IPS-18a (cell line): ENCODE measurements around the gene TDRD12.

Experiments used
- H3K27ac ChIP-seq: one replicate; pipeline ENCODE4 v1.5.1; 2013; ENCODE audit warnings: low read length
- H3K27me3 ChIP-seq: one replicate; pipeline ENCODE4 v1.6.1; 2013; ENCODE audit warnings: mild to moderate bottlenecking, low read length; ENCODE audit not compliant: control insufficient read depth, insufficient read depth
- H3K36me3 ChIP-seq: one replicate; pipeline ENCODE4 v1.6.1; 2013; ENCODE audit warnings: low read depth, low read length; ENCODE audit not compliant: control insufficient read depth
- H3K4me1 ChIP-seq: one replicate; pipeline ENCODE4 v1.6.1; 2013; ENCODE audit warnings: low read depth, low read length; ENCODE audit not compliant: control insufficient read depth
- H3K4me3 ChIP-seq: one replicate; pipeline ENCODE4 v1.5.1; 2013; ENCODE audit warnings: low read length
- H3K9ac ChIP-seq: one replicate; pipeline ENCODE4 v1.6.1; 2013; ENCODE audit warnings: mild to moderate bottlenecking, low read length, moderate library complexity
- H3K9me3 ChIP-seq: one replicate; pipeline ENCODE4 v1.6.1; 2013; ENCODE audit warnings: low read depth, low read length; ENCODE audit not compliant: control insufficient read depth

The TDRD12 gene

GRCh38 chr19:32814624-32815023 lies 95.1 kb downstream of the TDRD12 start:
- Histone ChIP-seq H3K4me3 (no peak overlapping the region), H3K36me3 (no peaks in the 10 kb centered on the region), H3K27me3 (no peaks in the 10 kb centered on the region), H3K9me3 (no peaks in the 10 kb centered on the region), H3K4me1 (peaks cover 10% of the 10 kb centered on the region), H3K9ac (no peak overlapping the region), H3K27ac (no peak overlapping the region)

GRCh38 chr19:32816555-32817099 lies 97.1 kb downstream of the TDRD12 start:
- Histone ChIP-seq H3K4me1 (peaks cover 10% of the 10 kb centered on the region), H3K36me3 (no peaks in the 10 kb centered on the region), H3K27me3 (no peaks in the 10 kb centered on the region), H3K4me3 (no peak overlapping the region), H3K27ac (no peak overlapping the region), H3K9ac (no peak overlapping the region), H3K9me3 (no peaks in the 10 kb centered on the region)

- Histone ChIP-seq H3K36me3 (no peaks in the 10 kb centered on the region), H3K9me3 (no peaks in the 10 kb centered on the region), H3K4me3 (no peak overlapping the region), H3K9ac (no peak overlapping the region), H3K27ac (no peak overlapping the region), H3K27me3 (no peaks in the 10 kb centered on the region), H3K4me1 (peaks cover 10% of the 10 kb centered on the region)
Observed at GRCh38 chr19:32817569-32818476, 98.3 kb downstream of the TDRD12 start.

- H3K27ac ChIP-seq: no peak overlapping the region
- peaks cover 10% of the 10 kb centered on the region for H3K4me1 ChIP-seq
- H3K36me3 ChIP-seq: no peaks in the 10 kb centered on the region
Observed at GRCh38 chr19:32818536-32818935, 99.0 kb downstream of the TDRD12 start.

GRCh38 chr19:32819419-32820400 lies 100.1 kb downstream of the TDRD12 start:
- no peaks in the 10 kb centered on the region for H3K27me3 ChIP-seq
- H3K9ac ChIP-seq: no peak overlapping the region
- H3K9me3 ChIP-seq: no peaks in the 10 kb centered on the region
- H3K27ac ChIP-seq: no peak overlapping the region
- peaks cover 11% of the 10 kb centered on the region for H3K4me1 ChIP-seq
- H3K4me3 ChIP-seq: no peak overlapping the region
- no peaks in the 10 kb centered on the region for H3K36me3 ChIP-seq

More at GRCh38 chr19:32818536-32818935, 99.0 kb downstream of the TDRD12 start:
- Histone ChIP-seq H3K27me3 (no peaks in the 10 kb centered on the region), H3K4me3 (no peak overlapping the region), H3K9ac (no peak overlapping the region), H3K9me3 (no peaks in the 10 kb centered on the region)

- H3K4me1 ChIP-seq: peaks cover 16% of the 10 kb centered on the region
- no peak overlapping the region for H3K27ac ChIP-seq
- no peak overlapping the region for H3K4me3 ChIP-seq
- H3K27me3 ChIP-seq: no peaks in the 10 kb centered on the region
- no peaks in the 10 kb centered on the region for H3K9me3 ChIP-seq
- H3K36me3 ChIP-seq: no peaks in the 10 kb centered on the region
- H3K9ac ChIP-seq: no peak overlapping the region
Observed at GRCh38 chr19:32822916-32823746, 103.6 kb downstream of the TDRD12 start.

GRCh38 chr19:32823747-32824102 lies 104.2 kb downstream of the TDRD12 start:
- no peak overlapping the region for H3K4me3 ChIP-seq
- no peak overlapping the region for H3K9ac ChIP-seq
- H3K27ac ChIP-seq: no peak overlapping the region
- H3K9me3 ChIP-seq: no peaks in the 10 kb centered on the region
- H3K4me1 ChIP-seq: peaks cover 22% of the 10 kb centered on the region
- no peaks in the 10 kb centered on the region for H3K36me3 ChIP-seq
- H3K27me3 ChIP-seq: no peaks in the 10 kb centered on the region

- peaks cover 25% of the 10 kb centered on the region for H3K4me1 ChIP-seq
- H3K9ac ChIP-seq: no peak overlapping the region
- no peaks in the 10 kb centered on the region for H3K9me3 ChIP-seq
- no peaks in the 10 kb centered on the region for H3K36me3 ChIP-seq
- no peak overlapping the region for H3K27ac ChIP-seq
- no peak overlapping the region for H3K4me3 ChIP-seq
- H3K27me3 ChIP-seq: no peaks in the 10 kb centered on the region
Observed at GRCh38 chr19:32824191-32824751, 104.7 kb downstream of the TDRD12 start.

GRCh38 chr19:32824916-32825608 lies 105.5 kb downstream of the TDRD12 start:
- Histone ChIP-seq H3K27ac (no peak overlapping the region), H3K9ac (no peak overlapping the region), H3K9me3 (no peaks in the 10 kb centered on the region), H3K4me3 (no peak overlapping the region), H3K4me1 (peaks cover 25% of the 10 kb centered on the region), H3K36me3 (no peaks in the 10 kb centered on the region), H3K27me3 (no peaks in the 10 kb centered on the region)

- Histone ChIP-seq H3K27ac (no peak overlapping the region), H3K9ac (no peak overlapping the region), H3K4me1 (peaks cover 25% of the 10 kb centered on the region), H3K4me3 (no peak overlapping the region), H3K9me3 (no peaks in the 10 kb centered on the region), H3K27me3 (no peaks in the 10 kb centered on the region), H3K36me3 (no peaks in the 10 kb centered on the region)
Observed at GRCh38 chr19:32828139-32828538, 108.6 kb downstream of the TDRD12 start.
